BJ (cell line): ENCODE measurements around the gene CHL1. TPM values are rescaled to one million over a fixed set of nuclear protein-coding genes. Genes with fewer than 3 reads are reported as not detected.

Experiments
- CTCF ChIA-PET: fragments of 350-600 bp; formaldehyde crosslinking; extraction: SDS; loops from one replicate; lab custom pipeline; 2021; ENCODE audit warnings: antibody characterized with exemption, inconsistent platforms; lab: Yijun Ruan, JAX
- POLR2A ChIA-PET: fragments of 300-600 bp; sonication (Branson Sonifier 250); formaldehyde crosslinking; extraction: SDS; loops from one replicate; lab custom pipeline; 2021; ENCODE audit warnings: antibody characterized with exemption; lab: Charles Lee
- DNase-seq: peaks from one replicate; pipeline ENCODE4 v3.0.0-alpha.2; 2011; ENCODE audit warnings: low read depth
- H3K27me3 ChIP-seq: 2 replicates; pipeline ENCODE4 v1.6.0; 2011; ENCODE audit warnings: low read length; ENCODE audit not compliant: control insufficient read depth, insufficient read depth
- H3K36me3 ChIP-seq: 2 replicates; pipeline ENCODE4 v1.5.1; 2011; ENCODE audit warnings: low read length; ENCODE audit not compliant: control insufficient read depth, insufficient read depth
- H3K4me3 ChIP-seq: 2 replicates; pipeline ENCODE4 v1.5.1; 2011; ENCODE audit warnings: low read depth, mild to moderate bottlenecking, control low read depth, low read length
- CTCF ChIP-seq: IDR thresholded peaks from 2 replicates; pipeline ENCODE4 v1.5.1; 2011; ENCODE audit warnings: low read depth, mild to moderate bottlenecking, control low read depth, inconsistent platforms, low read length, moderate library complexity; ENCODE audit not compliant: insufficient read depth
- polyA minus RNA-seq: library from RNA; depleted of rRNA, polyadenylated mRNA; stranded (reverse); fragments of >200 nt; gene quantifications from 2 replicates; pipeline ENCODE4 v1.2.3, GENCODE V29; 2011; rRNA and poly(A)+ RNA removed
- polyA plus RNA-seq: library from polyadenylated mRNA; depleted of rRNA; stranded (reverse); fragments of >200 nt; gene quantifications from 2 replicates; pipeline ENCODE4 v1.2.3, GENCODE V29; 2011; rRNA removed

CHL1 gene
- polyA plus RNA-seq = not detected in 2 replicates
- not detected in 2 replicates for polyA minus RNA-seq

DNA sequence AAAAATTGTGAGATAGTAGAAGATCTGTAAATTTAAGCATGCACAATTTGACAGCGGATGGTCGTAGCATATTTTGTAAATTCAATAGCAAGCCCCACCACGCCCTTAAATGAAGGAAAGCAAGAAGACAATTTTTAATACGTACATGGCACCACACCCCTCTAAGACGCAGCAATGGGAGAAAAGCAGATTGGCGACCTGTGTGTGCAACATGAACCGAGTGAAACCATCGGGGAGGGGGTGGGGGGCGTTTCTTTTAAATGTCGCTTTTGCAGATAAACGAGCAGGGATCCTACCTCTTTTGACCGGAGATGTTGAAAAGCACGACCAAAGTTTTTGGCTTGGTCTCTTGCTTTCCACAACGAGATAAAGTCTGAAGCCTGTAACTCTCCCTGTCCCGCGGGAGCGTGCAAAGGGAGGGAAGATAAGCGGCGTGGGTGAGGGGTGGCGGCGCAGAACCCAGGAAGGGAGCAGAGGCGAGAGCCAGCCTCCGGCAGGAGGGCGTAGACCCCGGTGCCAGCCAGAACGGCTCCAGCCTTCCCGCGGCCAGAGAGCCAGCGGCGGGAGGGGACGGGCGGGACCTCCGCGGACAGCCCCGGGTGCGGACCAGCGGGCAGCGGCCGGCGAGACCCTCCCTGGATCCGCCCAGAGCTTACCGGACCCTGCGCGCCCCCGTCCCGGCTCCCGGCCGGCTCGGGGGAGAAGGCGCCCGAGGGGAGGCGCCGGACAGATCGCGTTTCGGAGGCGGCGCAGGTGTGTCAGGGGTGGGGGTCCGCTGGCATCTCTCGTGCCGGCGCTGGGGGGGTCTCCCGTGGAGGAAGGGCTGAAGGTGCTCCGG, at the start of gene CHL1:
TSS of gene CHL1 (plus strand) at position 453 of the 838 bp plus-strand sequence. CDS start 123,014 bp downstream, outside the sequence.
- no peak for TF ChIP-seq CTCF
- no peak for DNase-seq
- ChIA-PET POLR2A (no interaction called here), CTCF (no interaction called here)
- Histone ChIP-seq H3K4me3 (no peak within 1 kb of the TSS), H3K36me3 (no peaks in the 10 kb centered on the region), H3K27me3 (no peaks in the 10 kb centered on the region)

DNA sequence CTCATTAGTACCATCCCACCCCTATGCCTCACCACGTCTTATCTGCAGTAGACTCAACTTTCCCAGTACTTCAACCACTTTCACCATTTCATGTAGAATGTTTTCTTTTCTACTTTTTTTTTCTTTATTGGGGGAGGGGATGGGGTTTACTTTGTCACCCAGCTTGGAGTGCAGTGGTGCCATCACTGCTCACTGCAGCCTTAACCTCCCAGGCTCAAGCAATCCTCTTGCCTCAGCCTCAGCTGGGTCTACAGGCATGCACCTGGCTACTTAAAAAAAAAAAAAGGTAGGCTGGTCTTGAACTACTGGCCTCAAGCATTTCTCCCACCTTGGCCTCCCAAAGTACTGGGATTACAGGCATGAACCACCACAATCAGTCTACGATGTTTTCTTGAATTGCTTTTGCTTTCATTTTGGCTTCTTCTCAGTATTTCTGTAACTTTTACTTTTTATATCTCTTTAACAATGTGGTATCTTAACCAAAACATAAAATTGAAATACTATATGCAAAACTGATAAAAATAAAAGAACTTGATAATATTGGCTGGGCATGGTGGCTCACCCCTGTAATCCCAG, 44.9 kb upstream of the CHL1 start:
- no peak for TF ChIP-seq CTCF
- CTCF ChIA-PET = interaction anchor here (0.7 kb wide), 1 partner anchor 163 kb away, joined by 3 read pairs; no protein-coding TSS in a partner anchor
- POLR2A ChIA-PET = no interaction called here
- H3K4me3 ChIP-seq = no peak overlapping the region
- H3K27me3 ChIP-seq = no peaks in the 10 kb centered on the region
- H3K36me3 ChIP-seq = no peaks in the 10 kb centered on the region
- DNase-seq = no peak

GRCh38 chr3:159974-160373, 36.6 kb upstream of the CHL1 start:
- no peak for DNase-seq
- ChIA-PET CTCF (interaction anchor here (0.7 kb wide), 1 partner anchor 164 kb away, joined by 3 read pairs; no protein-coding TSS in a partner anchor), POLR2A (no interaction called here)
- no peaks in the 10 kb centered on the region for H3K36me3 ChIP-seq
- no peak overlapping the region for H3K4me3 ChIP-seq
- no peaks in the 10 kb centered on the region for H3K27me3 ChIP-seq
- no peak for TF ChIP-seq CTCF

DNA sequence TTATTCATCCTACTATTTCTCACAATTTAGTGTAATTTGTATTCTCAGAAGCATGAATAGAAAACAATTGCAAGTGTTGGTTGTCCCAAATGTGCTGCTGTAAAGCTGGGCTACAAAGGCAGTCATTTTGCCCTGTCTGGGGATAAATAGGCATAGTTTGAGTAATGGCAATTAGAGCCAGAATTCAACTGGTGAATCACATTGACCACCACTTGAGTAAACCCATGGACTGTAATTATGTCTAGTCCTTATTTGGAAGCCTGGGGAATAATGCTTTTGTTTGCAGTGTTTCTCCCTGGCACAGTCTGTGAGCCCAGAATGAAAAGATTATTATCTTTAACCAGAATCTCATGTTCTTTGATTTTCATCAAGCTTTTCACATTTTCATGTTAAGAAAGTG, 30.5 kb upstream of the CHL1 start:
- Histone ChIP-seq H3K27me3 (no peaks in the 10 kb centered on the region), H3K4me3 (no peak overlapping the region), H3K36me3 (no peaks in the 10 kb centered on the region)
- POLR2A ChIA-PET = no interaction called here
- CTCF ChIA-PET = no interaction called here
- no peak for TF ChIP-seq CTCF
- DNase-seq = no peak

- TF ChIP-seq CTCF = no peak
- ChIA-PET CTCF (no interaction called here), POLR2A (no interaction called here)
- Histone ChIP-seq H3K4me3 (no peak overlapping the region), H3K36me3 (no peaks in the 10 kb centered on the region), H3K27me3 (no peaks in the 10 kb centered on the region)
- DNase-seq = no peak
Observed at GRCh38 chr3:166799-167198, 29.8 kb upstream of the CHL1 start.
